ENCODE data around the gene VSIG4. TPM values are rescaled to one million over a fixed set of nuclear protein-coding genes. Genes with fewer than 3 reads are reported as not detected.

VSIG4 gene
- total and polyA plus RNA-seq, 11 donors: 4.7 to 162 (median 27.5) TPM

GRCh38 chrX:66002824-66003680, 36.8 kb downstream of the VSIG4 start:
- TF ChIP-seq CTCF (IDR thresholded peaks at IDR 0.05) (no peak), POLR2A (IDR thresholded peaks at IDR 0.05) (no peak)
- intact Hi-C loops (cut with DNase I): no loop called here
- H3K27me3 ChIP-seq: peaks cover 0 to 16% (median 0%) of the 10 kb centered on the region in 9 donors
- DNase-seq: no peak
- no peak for ATAC-seq
- 55 to 69% (median 61%) methylated on average over 11 of the region's 11 CpGs for WGBS, 4 donors
- peaks cover 0 to 75% (median 0%) of the 10 kb centered on the region in 12 donors for H3K4me1 ChIP-seq
- no peaks in the 10 kb centered on the region for H3K9me3 ChIP-seq
- no peak overlapping the region for H3K4me3 ChIP-seq
- H3K36me3 ChIP-seq: no peaks in the 10 kb centered on the region
- H3K27ac ChIP-seq: peak overlapping the region in 2 of 12 donors; percentile 34 to 66

- DNase-seq (no peak), ATAC-seq (no peak)
- Histone ChIP-seq H3K27me3 (peaks cover 0 to 16% (median 0%) of the 10 kb centered on the region in 9 donors), H3K4me3 (no peak overlapping the region), H3K9me3 (no peaks in the 10 kb centered on the region), H3K27ac (peak overlapping the region in 1 of 12 donors; percentile 66), H3K36me3 (no peaks in the 10 kb centered on the region), H3K4me1 (peaks cover 0 to 71% (median 0%) of the 10 kb centered on the region in 12 donors)
- TF ChIP-seq CTCF (IDR thresholded peaks at IDR 0.05): no peak
- no peak for TF ChIP-seq POLR2A (IDR thresholded peaks at IDR 0.05)
- intact Hi-C loops (cut with DNase I): no loop called here
Measured at GRCh38 chrX:66001596-66001995, 38.3 kb downstream of the VSIG4 start.

- Histone ChIP-seq H3K27ac (no peak overlapping the region), H3K9me3 (no peaks in the 10 kb centered on the region), H3K4me3 (no peak overlapping the region), H3K36me3 (no peaks in the 10 kb centered on the region), H3K4me1 (peaks cover 0 to 65% (median 0%) of the 10 kb centered on the region in 12 donors), H3K27me3 (peaks cover 0 to 16% (median 0%) of the 10 kb centered on the region in 9 donors)
- no peak for ATAC-seq
- no peak for DNase-seq
- 46 to 55% (median 47%) methylated on average over 3 of the region's 3 CpGs for WGBS, 4 donors
- intact Hi-C loops (cut with DNase I): no loop called here
- TF ChIP-seq POLR2A (IDR thresholded peaks at IDR 0.05) (no peak), CTCF (IDR thresholded peaks at IDR 0.05) (no peak)
Measured at GRCh38 chrX:66000628-66001272, 39.1 kb downstream of the VSIG4 start.

- Histone ChIP-seq H3K4me3 (no peak overlapping the region), H3K27me3 (peaks cover 0 to 16% (median 0%) of the 10 kb centered on the region in 9 donors), H3K36me3 (no peaks in the 10 kb centered on the region), H3K4me1 (peaks cover 0 to 59% (median 0%) of the 10 kb centered on the region in 12 donors), H3K27ac (no peak overlapping the region), H3K9me3 (no peaks in the 10 kb centered on the region)
- WGBS, 4 donors: 11 to 24% (median 17%) methylated on average over 1 of the region's 1 CpG
- ATAC-seq: no peak
- TF ChIP-seq POLR2A (IDR thresholded peaks at IDR 0.05) (no peak), CTCF (IDR thresholded peaks at IDR 0.05) (no peak)
- DNase-seq: no peak
- intact Hi-C loops (cut with DNase I): no loop called here
Measured at GRCh38 chrX:66000178-66000577, 39.7 kb downstream of the VSIG4 start.
